HL-60 (cell line): ENCODE measurements around the gene TMEM141.
"Not testable (repeated sequence)": the region's sequence is repeated elsewhere in the genome, so short reads cannot be mapped to it uniquely, and the experiment has no call there.

Source experiments
- DNase-seq, 2 experiments: peaks; one replicate each; pipeline ENCODE4 v3.0.0-alpha.2; 2010 to 2020; ENCODE audit warnings: low read depth in 1 of 2, low spot score in 1 of 2
- H3K27ac ChIP-seq: fragments of 250-450 bp; sonication (Bioruptor Pico); replicated peaks from 2 replicates; pipeline ENCODE4 v1.5.1; 2020; ENCODE audit warnings: mild to moderate bottlenecking, moderate library complexity
- H3K27me3 ChIP-seq: fragments of 250-450 bp; sonication (Bioruptor Pico); 2 replicates; pipeline ENCODE4 v1.5.1; 2021; ENCODE audit warnings: mild to moderate bottlenecking, moderate library complexity; ENCODE audit not compliant: insufficient read depth, poor library complexity, severe bottlenecking
- H3K4me3 ChIP-seq: replicated peaks from 2 replicates; pipeline ENCODE4 v1.5.1; 2011; ENCODE audit warnings: mild to moderate bottlenecking, control low read depth, low read length; ENCODE audit not compliant: insufficient read depth
- CTCF ChIP-seq: IDR thresholded peaks from one replicate; pipeline ENCODE4 v1.5.1; 2011; ENCODE audit warnings: low read length, control low read depth, inconsistent platforms; ENCODE audit not compliant: insufficient read depth
- GABPA ChIP-seq: IDR thresholded peaks from 2 replicates; pipeline ENCODE4 v1.6.1; 2012; ENCODE audit warnings: low read depth
- POLR2AphosphoS5 ChIP-seq: IDR thresholded peaks from 2 replicates; pipeline ENCODE4 v1.6.1; 2012; ENCODE audit warnings: low read depth
- SPI1 ChIP-seq: IDR thresholded peaks from 2 replicates; pipeline ENCODE4 v1.6.1; 2012; ENCODE audit warnings: low read depth, mild to moderate bottlenecking, borderline replicate concordance
- TF ChIP-seq, protein P1 (sequence below): IDR thresholded peaks from 2 replicates; pipeline ENCODE4 v1.6.1; 2012; ENCODE audit warnings: low read depth; ENCODE audit not compliant: insufficient replicate concordance

The TMEM141 gene

GRCh38 chr9:136796238-136796774 lies 5.2 kb downstream of the TMEM141 start, which contains the start of gene CCDC183:
TSS of gene CCDC183 (plus strand) at chr9:136796338. CDS start at chr9:136796398, 60 bp downstream.
- Histone ChIP-seq H3K4me3 (no peak within 1 kb of the TSS), H3K27me3 (peaks cover 14% of the 10 kb centered on the region), H3K27ac (no peak within 1 kb of the TSS; the same call in 1 of the 2 replicates)
- TF ChIP-seq, protein P1, sequence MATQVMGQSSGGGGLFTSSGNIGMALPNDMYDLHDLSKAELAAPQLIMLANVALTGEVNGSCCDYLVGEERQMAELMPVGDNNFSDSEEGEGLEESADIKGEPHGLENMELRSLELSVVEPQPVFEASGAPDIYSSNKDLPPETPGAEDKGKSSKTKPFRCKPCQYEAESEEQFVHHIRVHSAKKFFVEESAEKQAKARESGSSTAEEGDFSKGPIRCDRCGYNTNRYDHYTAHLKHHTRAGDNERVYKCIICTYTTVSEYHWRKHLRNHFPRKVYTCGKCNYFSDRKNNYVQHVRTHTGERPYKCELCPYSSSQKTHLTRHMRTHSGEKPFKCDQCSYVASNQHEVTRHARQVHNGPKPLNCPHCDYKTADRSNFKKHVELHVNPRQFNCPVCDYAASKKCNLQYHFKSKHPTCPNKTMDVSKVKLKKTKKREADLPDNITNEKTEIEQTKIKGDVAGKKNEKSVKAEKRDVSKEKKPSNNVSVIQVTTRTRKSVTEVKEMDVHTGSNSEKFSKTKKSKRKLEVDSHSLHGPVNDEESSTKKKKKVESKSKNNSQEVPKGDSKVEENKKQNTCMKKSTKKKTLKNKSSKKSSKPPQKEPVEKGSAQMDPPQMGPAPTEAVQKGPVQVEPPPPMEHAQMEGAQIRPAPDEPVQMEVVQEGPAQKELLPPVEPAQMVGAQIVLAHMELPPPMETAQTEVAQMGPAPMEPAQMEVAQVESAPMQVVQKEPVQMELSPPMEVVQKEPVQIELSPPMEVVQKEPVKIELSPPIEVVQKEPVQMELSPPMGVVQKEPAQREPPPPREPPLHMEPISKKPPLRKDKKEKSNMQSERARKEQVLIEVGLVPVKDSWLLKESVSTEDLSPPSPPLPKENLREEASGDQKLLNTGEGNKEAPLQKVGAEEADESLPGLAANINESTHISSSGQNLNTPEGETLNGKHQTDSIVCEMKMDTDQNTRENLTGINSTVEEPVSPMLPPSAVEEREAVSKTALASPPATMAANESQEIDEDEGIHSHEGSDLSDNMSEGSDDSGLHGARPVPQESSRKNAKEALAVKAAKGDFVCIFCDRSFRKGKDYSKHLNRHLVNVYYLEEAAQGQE, result no peak
- TF ChIP-seq POLR2AphosphoS5 (no peak), CTCF (no peak), GABPA (no peak), SPI1 (no peak)
- DNase-seq, result no peak

- not testable (repeated sequence) for DNase-seq, H3K4me3 ChIP-seq, H3K27ac ChIP-seq
- peaks cover 16% of the 10 kb centered on the region for H3K27me3 ChIP-seq
Measured at GRCh38 chr9:136796775-136797347, 5.7 kb downstream of the TMEM141 start.

GRCh38 chr9:136798708-136799078 lies 7.5 kb downstream of the TMEM141 start:
- TF ChIP-seq GABPA (no peak), SPI1 (no peak), POLR2AphosphoS5 (no peak), CTCF (no peak)
- TF ChIP-seq, protein P1, result no peak
- Histone ChIP-seq H3K27ac (no peak overlapping the region), H3K4me3 (no peak overlapping the region), H3K27me3 (peaks cover 16% of the 10 kb centered on the region)
- no peak for DNase-seq

DNA sequence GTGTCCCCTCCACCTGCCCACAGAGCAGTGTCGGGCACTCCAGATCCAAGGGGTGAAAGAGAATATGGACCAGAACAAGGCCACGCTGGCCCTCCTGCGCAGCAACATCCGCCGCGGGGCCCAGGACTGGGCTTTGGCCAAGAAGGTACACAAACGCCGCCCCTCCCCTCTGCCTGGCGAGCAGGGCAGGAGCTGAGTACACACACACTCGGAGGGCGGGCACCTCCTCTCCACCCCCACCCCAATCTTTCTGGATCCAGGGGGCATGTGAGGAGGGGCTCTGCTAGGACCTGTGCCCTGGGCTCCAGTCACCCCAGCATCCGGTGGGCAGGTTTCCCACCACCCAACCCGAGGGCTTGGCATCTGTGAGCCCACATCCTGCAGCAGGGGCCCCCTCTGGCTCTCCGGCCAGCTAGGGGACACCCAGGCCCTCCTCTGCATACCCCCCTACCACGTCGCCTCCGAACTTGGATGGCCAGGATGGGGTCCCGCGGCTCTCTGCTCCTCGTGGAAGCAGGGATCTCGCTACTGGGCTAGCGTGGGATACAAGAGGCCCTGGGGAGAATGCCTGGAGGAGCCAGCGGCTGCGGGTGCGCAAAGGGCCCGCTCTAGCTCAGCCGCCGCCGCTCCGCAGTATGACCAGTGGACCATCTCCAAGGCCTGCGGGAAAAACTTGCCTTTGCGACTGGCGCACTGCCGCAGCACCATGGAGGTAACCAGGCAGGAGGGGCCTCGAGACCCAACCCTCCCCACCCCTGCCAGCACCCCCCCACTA lies 8.1 kb downstream of the TMEM141 start:
- TF ChIP-seq, protein P1, result no peak
- TF ChIP-seq CTCF (no peak), GABPA (no peak)
- Histone ChIP-seq H3K4me3 (peak overlapping the region; percentile 37), H3K27ac (no peak overlapping the region), H3K27me3 (peaks cover 16% of the 10 kb centered on the region)
- DNase-seq, result no peak
